NCI-H1930 (cell line): ENCODE results near the gene WDR53.
"Not testable (repeated sequence)": the region's sequence is repeated elsewhere in the genome, so short reads cannot be mapped to it uniquely, and the experiment has no call there.

Source experiments
- DNase-seq, 2 experiments: peaks; one replicate each; lab custom pipeline; 2025; lab: John Stamatoyannopoulos, UW

WDR53 gene

GRCh38 chr3:196517919-196518318 is 50.4 kb downstream of the WDR53 start:
- DNase-seq, result no peak

GRCh38 chr3:196517162-196517800 is 51.1 kb downstream of the WDR53 start:
- no peak for DNase-seq

DNA sequence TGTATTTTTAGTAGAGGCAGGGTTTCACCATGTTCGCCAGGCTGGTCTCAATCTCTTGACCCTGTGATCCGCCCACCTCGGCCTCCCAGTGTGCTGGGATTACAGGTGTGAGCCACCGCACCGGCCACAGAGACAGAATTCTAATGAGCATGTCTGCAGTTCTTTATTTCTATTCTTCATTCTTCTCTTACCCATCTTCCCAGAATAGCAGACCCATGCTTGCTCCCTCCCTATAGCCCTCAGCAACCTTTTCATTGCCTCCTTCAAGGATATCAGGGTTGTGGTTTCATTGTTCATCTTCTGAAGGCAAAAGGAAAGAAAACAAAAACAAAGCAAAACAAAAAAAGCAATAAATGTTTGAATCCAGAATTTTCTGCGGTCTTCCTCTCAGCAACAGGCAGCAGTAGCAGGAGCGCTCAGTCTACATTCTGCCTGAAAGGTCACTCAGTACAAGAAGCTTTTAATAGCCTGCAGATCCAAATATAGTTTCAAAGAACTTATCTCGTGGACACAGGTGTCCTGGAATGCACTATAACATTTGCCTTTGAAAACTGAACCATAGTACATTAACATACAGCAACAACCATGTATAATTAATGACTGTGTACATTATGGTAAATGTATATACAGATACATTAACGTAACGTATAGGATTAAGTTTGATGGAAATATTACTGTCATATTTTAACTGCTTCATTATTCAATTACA is 53.3 kb downstream of the WDR53 start, which contains the start of gene SMCO1:
Gene SMCO1 (minus strand): TSS at position 434 of the 709 bp plus-strand sequence. CDS start 137 bp downstream, at position 297.
- no peak for DNase-seq

DNA sequence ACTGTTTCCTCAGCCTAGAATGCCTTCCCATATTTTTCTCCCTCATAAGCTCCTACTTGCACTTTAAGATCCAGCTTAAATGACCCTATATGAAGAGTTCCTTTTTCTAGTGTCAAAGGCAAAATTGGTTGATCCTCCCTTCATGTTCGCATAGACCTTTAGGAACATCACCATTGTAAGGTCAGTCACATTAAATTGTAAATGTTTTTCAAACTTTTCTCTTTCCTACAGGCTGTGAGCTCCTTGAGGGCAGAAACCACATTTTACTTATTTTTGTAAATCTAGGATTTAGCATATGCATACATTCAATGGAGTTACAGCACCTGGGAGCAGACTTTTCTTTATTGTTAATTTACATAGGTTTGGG is 54.0 kb downstream of the WDR53 start:
- DNase-seq, result no peak

DNA sequence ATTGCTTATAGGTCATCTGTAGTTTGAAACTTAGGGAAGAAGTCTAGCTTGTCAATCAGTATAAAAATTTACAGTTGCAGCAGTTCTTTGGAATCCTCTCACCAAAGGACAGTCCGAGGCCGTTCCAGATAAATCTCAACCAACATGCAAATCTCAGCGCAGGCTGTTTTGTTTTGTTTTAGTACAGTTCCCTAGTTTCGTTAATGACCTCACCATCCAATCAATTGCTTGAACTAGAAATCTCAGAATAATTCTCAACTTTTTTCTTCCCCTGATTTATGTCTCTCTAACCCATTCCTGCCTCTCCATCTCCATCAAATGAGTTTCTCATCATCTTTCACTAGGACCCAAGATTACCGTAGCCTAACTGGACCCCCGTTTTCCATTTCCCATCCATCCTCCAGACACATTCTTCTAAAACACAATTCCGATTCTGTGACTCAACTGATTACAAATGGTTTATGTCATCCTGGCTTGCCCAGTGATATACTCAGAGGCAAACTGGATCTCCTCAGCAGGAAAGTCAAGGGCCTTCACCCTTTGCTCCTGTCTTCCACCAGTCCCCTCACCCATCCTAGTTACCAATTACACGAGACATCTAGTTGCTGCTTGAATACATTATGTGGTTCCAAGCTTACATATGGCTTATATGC is 54.5 kb downstream of the WDR53 start:
- no peak for DNase-seq

DNA sequence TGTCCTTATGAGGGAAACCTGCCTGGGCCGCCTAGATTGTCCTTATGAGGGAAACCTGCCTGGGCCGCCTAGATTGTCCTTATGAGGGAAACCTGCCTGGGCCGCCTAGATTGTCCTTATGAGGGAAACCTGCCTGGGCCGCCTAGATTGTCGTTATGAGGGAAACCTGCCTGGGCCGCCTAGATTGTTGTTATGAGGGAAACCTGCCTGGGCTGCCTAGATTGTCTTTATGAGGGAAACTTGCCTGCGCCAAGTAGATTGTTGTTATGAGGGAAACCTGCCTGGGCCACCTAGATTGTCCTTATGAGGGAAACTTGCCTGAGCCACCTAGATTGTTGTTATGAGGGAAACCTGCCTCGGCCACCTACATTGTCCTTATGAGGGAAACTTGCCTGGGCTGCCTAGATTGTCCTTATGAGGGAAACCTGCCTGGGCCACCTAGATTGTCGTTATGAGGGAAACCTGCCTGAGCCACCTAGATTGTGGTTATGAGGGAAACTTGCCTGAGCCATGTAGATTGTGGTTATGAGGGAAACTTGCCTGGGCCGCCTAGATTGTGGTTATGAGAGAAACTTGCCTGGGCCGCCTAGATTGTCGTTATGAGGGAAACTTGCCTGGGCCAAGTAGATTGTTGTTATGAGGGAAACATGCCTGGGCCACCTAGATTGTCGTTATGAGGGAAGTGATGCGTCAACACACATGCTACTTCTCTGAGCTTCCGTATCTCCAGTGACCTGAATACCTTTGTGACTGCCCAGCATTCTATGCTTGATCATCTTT is 56.5 kb downstream of the WDR53 start:
- not testable (repeated sequence) for DNase-seq

DNA sequence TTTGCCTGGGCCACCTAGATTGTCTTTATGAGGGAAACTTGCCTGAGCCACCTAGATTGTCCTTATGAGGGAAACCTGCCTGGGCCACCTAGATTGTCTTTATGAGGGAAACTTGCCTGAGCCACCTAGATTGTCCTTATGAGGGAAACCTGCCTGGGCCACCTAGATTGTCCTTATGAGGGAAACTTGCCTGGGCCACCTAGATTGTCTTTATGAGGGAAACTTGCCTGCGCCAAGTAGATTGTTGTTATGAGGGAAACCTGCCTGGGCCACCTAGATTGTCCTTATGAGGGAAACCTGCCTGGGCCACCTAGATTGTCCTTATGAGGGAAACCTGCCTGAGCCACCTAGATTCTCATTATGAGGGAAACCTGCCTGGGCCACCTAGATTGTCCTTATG is 57.2 kb downstream of the WDR53 start:
- DNase-seq, result not testable (repeated sequence)

GRCh38 chr3:196506687-196507086 is 61.7 kb downstream of the WDR53 start:
- DNase-seq, result no peak

DNA sequence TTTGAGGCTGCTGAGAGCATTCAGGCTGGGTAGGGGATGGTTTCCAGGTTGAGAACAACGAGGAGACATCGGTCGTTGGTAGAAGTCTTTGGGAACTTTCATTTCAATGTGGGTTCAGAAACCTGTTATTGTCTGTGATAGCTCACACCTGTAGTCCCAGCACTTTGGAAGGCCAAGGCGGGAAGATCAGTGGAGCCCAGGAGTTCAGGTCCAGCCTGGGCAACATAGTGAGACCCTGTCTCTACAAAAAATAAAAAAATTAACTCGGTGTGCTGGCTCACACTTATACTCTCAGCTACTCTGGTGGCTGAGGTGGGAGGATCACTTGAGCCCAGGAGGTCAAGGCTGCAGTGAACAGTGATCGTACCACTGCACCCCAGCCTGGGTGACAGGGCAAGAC is 63.8 kb downstream of the WDR53 start:
- DNase-seq, result no peak
